HG03354 (cell line): ENCODE measurements around the gene FKBP2.

Experiments
- ATAC-seq: cut with Tn5 transposase; IDR thresholded peaks from one replicate; pipeline ENCODE4 v1.9.1; 2021; ENCODE audit warnings: mild to moderate bottlenecking; ENCODE audit not compliant: unreplicated experiment, poor library complexity, severe bottlenecking

The FKBP2 gene

GRCh38 chr11:64240435-64241240 is at the start of gene FKBP2:
Gene FKBP2 (plus strand): TSS chr11:64241095. CDS start chr11:64242388, 1,293 bp downstream.
- ATAC-seq, result peak; percentile 58

GRCh38 chr11:64192434-64192833 is 48.5 kb upstream of the FKBP2 start:
- ATAC-seq, result no peak

DNA sequence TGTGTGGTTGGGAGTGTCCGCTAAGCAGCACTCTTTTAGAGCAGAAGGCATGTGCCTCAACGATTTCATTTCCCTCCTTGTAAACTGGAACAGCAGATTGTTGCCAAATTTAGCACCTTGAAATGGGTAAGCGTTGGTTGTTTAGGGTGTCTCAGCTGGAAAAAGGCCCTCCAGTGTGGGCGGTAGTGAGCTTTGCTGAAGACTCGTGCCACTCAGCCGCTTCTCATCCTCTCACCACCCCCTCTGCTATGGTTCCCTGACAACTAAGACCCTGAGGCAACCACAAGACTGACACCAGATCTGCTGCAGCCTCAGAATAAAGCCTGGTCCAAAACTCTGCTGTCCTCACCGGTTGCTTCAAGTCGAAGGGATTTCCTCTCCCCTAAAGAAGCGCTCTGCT is 44.3 kb upstream of the FKBP2 start:
- no peak for ATAC-seq

- no peak for ATAC-seq
These were observed 42.4 kb upstream of the FKBP2 start for GRCh38 chr11:64198511-64198910.

DNA sequence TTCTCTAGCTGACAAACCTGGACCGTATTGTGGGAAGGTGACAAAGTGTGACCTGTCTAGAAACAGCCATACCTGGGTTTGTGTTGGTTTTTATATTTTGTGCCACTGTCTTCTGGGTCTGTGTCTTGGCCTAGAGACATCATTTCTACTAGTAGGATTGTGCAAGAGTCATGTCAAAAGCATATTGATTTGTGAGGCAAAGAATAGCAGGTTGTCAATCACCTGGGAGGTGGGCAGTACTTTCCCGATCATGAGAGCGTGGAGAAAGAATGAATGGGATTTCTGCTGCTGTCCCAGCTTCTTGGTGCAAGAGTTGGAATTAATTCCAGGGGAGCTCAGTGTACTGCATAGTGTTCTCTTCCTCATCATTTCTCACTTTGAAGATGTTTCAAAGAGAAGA is 39.4 kb upstream of the FKBP2 start:
- ATAC-seq, result no peak

- ATAC-seq, result no peak
These were observed 37.9 kb upstream of the FKBP2 start for GRCh38 chr11:64202992-64203391.

DNA sequence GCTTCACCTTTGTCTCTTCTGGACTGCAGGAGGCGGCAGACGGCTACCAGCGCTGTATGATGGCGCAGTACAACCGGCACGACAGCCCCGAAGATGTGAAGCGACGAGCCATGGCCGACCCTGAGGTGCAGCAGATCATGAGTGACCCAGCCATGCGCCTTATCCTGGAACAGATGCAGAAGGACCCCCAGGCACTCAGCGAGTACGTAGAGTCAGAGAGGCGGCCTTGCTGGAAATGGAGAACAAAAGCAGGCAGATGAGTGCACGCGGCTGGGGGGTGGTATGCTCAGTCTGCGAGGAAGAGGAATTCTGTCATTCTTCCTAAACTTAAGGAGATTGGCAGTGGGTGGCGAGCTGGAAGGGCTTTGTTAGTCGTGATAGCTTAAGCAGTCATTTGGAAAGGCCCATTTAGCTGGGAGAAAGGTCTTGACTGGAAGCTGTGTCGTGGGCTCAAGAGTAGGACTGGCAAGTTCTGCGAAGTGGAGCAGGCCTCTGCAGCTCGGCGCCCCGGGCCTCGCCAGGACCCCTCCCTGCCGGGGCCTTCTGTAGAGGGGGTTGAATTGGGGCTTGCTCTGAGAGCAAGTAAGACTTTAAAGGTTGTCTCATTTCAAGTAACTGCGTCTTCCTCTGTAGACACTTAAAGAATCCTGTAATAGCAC is 37.3 kb upstream of the FKBP2 start:
- ATAC-seq, result no peak

- ATAC-seq, result no peak
These were observed 36.8 kb upstream of the FKBP2 start for GRCh38 chr11:64204080-64204440.

DNA sequence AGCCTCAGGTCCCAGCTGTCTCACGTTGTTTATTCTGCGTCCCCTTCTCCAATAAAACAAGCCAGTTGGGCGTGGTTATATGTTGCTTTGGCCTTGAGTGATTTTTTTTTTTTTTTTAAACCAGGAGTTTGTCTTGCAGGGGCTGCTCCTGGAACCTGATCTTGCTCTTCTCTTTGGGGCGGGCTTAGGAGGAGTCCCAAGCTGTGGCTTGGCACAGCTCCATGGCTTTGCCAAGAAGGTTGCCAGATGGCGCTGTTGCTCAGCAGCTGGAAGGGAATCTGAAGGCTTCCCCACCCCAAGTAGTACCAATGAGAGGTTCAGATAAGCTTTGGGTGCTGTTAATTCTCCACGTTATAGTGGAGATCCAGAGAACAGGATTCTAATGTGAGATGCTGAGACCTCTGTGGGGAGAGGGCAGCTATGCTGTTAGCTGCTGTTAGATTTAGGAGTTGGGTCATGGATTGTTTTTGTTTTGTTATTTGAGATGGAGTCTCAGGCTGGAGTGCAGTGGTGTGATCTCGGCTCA is 36.4 kb upstream of the FKBP2 start:
- no peak for ATAC-seq

DNA sequence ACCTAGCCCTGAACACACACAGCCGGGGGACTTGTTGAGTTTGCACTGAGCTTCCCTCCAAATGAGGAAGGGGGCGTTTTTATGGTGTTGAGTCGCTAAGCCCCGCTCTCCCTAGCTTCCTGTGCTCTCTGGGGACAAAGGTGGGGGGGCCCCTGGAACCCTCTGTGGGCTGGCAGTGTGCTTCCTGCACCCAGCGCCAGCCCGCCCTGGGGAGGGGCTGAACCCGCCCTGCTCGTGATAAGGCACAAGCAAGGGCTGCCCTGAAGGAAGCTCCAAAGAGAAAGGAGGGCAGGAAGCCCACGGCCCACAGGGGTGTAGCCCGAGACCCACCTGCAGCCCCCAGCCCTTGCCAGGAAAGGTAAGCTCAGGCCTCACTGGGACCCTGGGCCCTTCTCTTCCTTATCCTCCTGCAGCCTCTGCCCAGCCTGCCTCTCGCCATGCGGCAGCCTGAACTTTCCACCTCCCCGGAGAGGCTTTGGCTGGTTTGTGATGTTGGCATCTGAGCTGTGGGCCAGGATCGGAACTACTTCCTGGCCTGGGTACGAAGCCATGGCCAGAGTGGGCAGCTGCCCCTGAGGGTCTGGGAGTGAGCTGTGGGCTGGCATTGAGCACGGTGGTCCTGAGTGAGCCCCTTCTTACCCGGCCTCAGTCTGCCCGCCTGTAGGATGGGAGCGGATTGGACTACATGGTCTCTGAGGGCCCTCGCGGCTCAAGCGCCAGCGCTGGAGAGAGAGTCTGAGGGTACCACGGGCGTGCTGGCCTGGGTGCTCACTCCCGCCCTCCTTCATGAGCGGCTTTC is 34.2 kb upstream of the FKBP2 start, which contains the start of gene FERMT3:
FERMT3 (plus strand) TSS at position 265 of the 799 bp plus-strand sequence. CDS start 644 bp downstream, outside the sequence.
- ATAC-seq, result no peak

DNA sequence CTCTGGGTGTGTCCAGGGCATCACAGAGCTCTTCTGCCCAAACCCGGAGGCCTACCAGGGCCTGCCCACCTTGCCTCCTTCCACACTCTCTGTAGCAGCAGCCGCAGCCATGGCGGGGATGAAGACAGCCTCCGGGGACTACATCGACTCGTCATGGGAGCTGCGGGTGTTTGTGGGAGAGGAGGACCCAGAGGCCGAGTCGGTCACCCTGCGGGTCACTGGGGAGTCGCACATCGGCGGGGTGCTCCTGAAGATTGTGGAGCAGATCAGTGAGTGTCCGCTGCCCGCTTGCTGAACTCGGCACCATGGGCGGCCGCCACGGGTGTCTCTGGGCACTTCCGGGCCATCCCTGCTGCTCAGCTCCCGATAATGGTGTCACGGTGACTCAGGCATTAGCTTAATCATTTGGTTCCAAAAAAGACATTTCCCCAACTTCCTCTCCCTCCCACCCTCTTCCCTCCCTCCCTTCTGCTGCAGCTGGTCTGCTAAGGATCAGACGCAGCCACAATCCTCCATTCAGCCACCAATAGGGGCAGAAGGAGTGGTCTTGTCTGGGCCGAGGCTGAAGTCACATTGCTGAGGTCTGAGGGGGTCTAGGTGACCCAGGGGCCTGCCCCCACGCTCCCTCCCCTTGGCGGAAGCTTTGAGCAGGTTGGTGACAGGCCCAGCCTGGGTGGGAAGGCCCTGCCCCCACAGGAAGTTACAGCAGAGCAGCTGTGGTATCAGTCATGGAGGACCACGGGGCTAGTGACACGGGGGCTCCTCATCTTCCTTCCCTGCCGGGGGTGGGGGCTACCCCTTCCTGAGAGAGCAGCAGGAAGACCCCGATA is 33.4 kb upstream of the FKBP2 start:
- ATAC-seq, result peak; percentile 52

- ATAC-seq, result peak; percentile 17
These were observed 32.7 kb upstream of the FKBP2 start for GRCh38 chr11:64208086-64208795.

- ATAC-seq, result no peak
These were observed 31.9 kb upstream of the FKBP2 start for GRCh38 chr11:64208796-64209562.

GRCh38 chr11:64209563-64209843 is 31.4 kb upstream of the FKBP2 start:
- ATAC-seq, result no peak

- ATAC-seq, result no peak
These were observed 30.4 kb upstream of the FKBP2 start for GRCh38 chr11:64210301-64211020.

DNA sequence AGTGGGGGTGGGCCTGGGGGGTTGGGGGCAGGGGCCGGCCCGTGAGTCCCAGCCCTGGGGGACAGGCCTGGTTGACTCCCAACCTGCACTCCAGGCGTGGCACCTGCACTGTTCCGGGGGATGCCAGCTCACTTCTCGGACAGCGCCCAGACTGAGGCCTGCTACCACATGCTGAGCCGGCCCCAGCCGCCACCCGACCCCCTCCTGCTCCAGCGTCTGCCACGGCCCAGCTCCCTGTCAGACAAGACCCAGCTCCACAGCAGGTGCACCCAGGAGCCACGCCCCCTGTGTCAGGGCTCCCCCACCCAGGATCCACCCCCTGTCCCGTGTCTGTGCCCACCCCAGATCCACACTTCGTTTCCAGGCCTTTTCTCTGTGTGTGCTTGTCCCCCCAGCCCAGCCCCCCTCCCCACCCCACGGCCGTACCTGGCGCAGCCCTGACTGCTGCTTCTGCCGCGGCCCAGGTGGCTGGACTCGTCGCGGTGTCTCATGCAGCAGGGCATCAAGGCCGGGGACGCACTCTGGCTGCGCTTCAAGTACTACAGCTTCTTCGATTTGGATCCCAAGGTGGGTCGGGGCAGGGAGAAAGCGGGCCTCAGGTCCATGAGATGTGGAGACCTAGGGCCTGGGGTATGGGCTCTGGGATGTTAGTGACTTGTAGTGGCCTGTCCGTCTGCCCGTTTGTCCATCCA is 29.6 kb upstream of the FKBP2 start:
- no peak for ATAC-seq

DNA sequence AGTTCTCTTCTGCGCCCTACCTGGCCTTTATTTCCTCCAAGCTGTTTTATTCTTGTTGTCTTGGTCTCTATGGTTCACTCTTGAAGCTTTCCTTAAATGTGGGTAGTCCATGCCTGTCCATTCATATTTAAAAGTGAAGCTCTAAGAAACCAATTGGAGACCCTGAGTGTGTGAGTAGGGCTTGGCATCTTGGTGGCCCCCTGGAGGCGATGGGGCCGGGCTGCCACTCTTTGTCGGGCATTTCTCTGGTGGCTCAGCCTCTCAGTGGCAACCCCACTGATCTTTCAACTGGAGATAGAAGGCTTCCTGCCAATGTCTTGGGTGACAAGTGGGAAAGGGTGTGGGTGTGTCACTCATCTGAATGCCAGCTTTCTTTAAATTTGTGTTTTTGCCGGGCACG is 24.0 kb upstream of the FKBP2 start:
- no peak for ATAC-seq
